Prostate gland (tissue), 2 donors: ENCODE results near the gene FZD8.

ENCODE experiments used
- CTCF ChIP-seq, 4 experiments: fragments of 200-600 bp in 2 of 4; fragments of 450-650 bp in 2 of 4; sonication (generic) in 2 of 4; IDR thresholded peaks; 1 replicate in 3 of 4; 2 replicates in 1 of 4; pipeline ENCODE4 v1.5.1; 2016 to 2019; ENCODE audit warnings: antibody characterized with exemption in 4 of 4, mild to moderate bottlenecking in 2 of 4, moderate library complexity in 2 of 4
- POLR2A ChIP-seq: fragments of 450-650 bp; IDR thresholded peaks from one replicate; pipeline ENCODE4 v1.6.1; 2016; ENCODE audit warnings: antibody characterized with exemption, mild to moderate bottlenecking

- TF ChIP-seq CTCF (IDR thresholded peaks at IDR 0.05), result no peak
- no peak for TF ChIP-seq POLR2A
Measured at GRCh38 chr10:35652824-35653223, 10.7 kb upstream of the FZD8 start.
